GM18873 (cell line): ENCODE data around the gene CFI.
"Not testable (repeated sequence)": the region's sequence is repeated elsewhere in the genome, so short reads cannot be mapped to it uniquely, and the experiment has no call there.

Experiments used
- ATAC-seq: cut with Tn5 transposase; IDR thresholded peaks from one replicate; pipeline ENCODE4 v1.9.1; 2021; ENCODE audit warnings: mild to moderate bottlenecking, moderate library complexity, moderate number of reproducible peaks; ENCODE audit not compliant: unreplicated experiment, low FRiP score

CFI gene

GRCh38 chr4:109801099-109801789 is 555 bp downstream of the CFI start:
- ATAC-seq = no peak

GRCh38 chr4:109798866-109799265 is 2.9 kb downstream of the CFI start:
- no peak for ATAC-seq

- no peak for ATAC-seq
These were observed 6.7 kb downstream of the CFI start for GRCh38 chr4:109795059-109795458.

- ATAC-seq = no peak
These were observed 14.0 kb downstream of the CFI start for GRCh38 chr4:109787807-109788206.

GRCh38 chr4:109786846-109787245 is 15.0 kb downstream of the CFI start:
- ATAC-seq = no peak

GRCh38 chr4:109782092-109782491 is 19.7 kb downstream of the CFI start:
- not testable (repeated sequence) for ATAC-seq

- no peak for ATAC-seq
These were observed 36.9 kb downstream of the CFI start for GRCh38 chr4:109764789-109765402.

GRCh38 chr4:109764376-109764775 is 37.4 kb downstream of the CFI start:
- no peak for ATAC-seq

GRCh38 chr4:109760682-109761081 is 41.1 kb downstream of the CFI start:
- ATAC-seq = no peak

GRCh38 chr4:109755656-109756055 is 46.1 kb downstream of the CFI start:
- no peak for ATAC-seq

GRCh38 chr4:109754093-109754857 is 47.5 kb downstream of the CFI start:
- ATAC-seq = no peak

- no peak for ATAC-seq
These were observed 49.3 kb downstream of the CFI start for GRCh38 chr4:109752525-109752924.

- ATAC-seq = no peak
These were observed 49.9 kb downstream of the CFI start for GRCh38 chr4:109751852-109752251.

- ATAC-seq = no peak
These were observed 51.1 kb downstream of the CFI start for GRCh38 chr4:109750652-109751244.

- no peak for ATAC-seq
These were observed 52.3 kb downstream of the CFI start for GRCh38 chr4:109749388-109750082.

- no peak for ATAC-seq
These were observed 53.7 kb downstream of the CFI start for GRCh38 chr4:109748114-109748513.

- ATAC-seq = no peak
These were observed 55.1 kb downstream of the CFI start for GRCh38 chr4:109746728-109747127.

GRCh38 chr4:109745830-109746229 is 56.0 kb downstream of the CFI start:
- no peak for ATAC-seq

- ATAC-seq = no peak
These were observed 62.3 kb downstream of the CFI start for GRCh38 chr4:109739547-109739946.

GRCh38 chr4:109738104-109738872 is 63.5 kb downstream of the CFI start:
- no peak for ATAC-seq
